ENCODE measurements around the gene SMIM32.

SMIM32 gene

GRCh38 chr5:136185974-136186665 is 6.8 kb downstream of the SMIM32 start:
- DNase-seq: no peak

GRCh38 chr5:136182618-136183017 is 10.3 kb downstream of the SMIM32 start:
- no peak for DNase-seq

- DNase-seq: peak; percentile 58
Measured at GRCh38 chr5:136174021-136174659, 18.8 kb downstream of the SMIM32 start.

GRCh38 chr5:136169218-136169617 is 23.7 kb downstream of the SMIM32 start:
- no peak for DNase-seq

GRCh38 chr5:136166909-136167308 is 26.1 kb downstream of the SMIM32 start:
- no peak for DNase-seq

- no peak for DNase-seq
Measured at GRCh38 chr5:136164226-136164625, 28.7 kb downstream of the SMIM32 start.

GRCh38 chr5:136162008-136162407 is 31.0 kb downstream of the SMIM32 start:
- DNase-seq: no peak

- DNase-seq: peak; percentile 57
Measured at GRCh38 chr5:136159457-136159856, 33.5 kb downstream of the SMIM32 start.

- DNase-seq: no peak
Measured at GRCh38 chr5:136157514-136157913, 35.4 kb downstream of the SMIM32 start.

- peak; percentile 15 for DNase-seq
Measured at GRCh38 chr5:136155761-136156160, 37.2 kb downstream of the SMIM32 start.

- no peak for DNase-seq
Measured at GRCh38 chr5:136155078-136155477, 37.9 kb downstream of the SMIM32 start.

GRCh38 chr5:136153581-136154236 is 39.3 kb downstream of the SMIM32 start:
- no peak for DNase-seq

GRCh38 chr5:136149891-136150290 is 43.1 kb downstream of the SMIM32 start:
- DNase-seq: no peak

- DNase-seq: no peak
Measured at GRCh38 chr5:136147632-136148031, 45.3 kb downstream of the SMIM32 start.

- DNase-seq: no peak
Measured at GRCh38 chr5:136146201-136146600, 46.8 kb downstream of the SMIM32 start.

- no peak for DNase-seq
Measured at GRCh38 chr5:136145030-136145429, 47.9 kb downstream of the SMIM32 start.

GRCh38 chr5:136143763-136144162 is 49.2 kb downstream of the SMIM32 start:
- DNase-seq: no peak

- no peak for DNase-seq
Measured at GRCh38 chr5:136143312-136143711, 49.6 kb downstream of the SMIM32 start.

GRCh38 chr5:136141561-136141960 is 51.4 kb downstream of the SMIM32 start:
- no peak for DNase-seq

Measured in fibroblast of skin of scalp (primary cell).